K562 (cell line): ENCODE measurements around the gene CYP26A1. TPM values are rescaled to one million over a fixed set of nuclear protein-coding genes. Genes with fewer than 3 reads are reported as not detected.

Source experiments
- DIDO1 ChIP-seq: fragments of 450-650 bp; IDR thresholded peaks from 2 replicates; pipeline ENCODE4 v1.6.1; 2016; ENCODE audit warnings: low read depth, missing biosample characterization, missing genetic modification characterization
- MGA ChIP-seq: fragments of 450-650 bp; IDR thresholded peaks from 2 replicates; pipeline ENCODE4 v1.6.1; 2016; ENCODE audit warnings: mild to moderate bottlenecking, moderate library complexity
- NCOA6 ChIP-seq: fragments of 450-650 bp; IDR thresholded peaks from 2 replicates; pipeline ENCODE4 v1.6.1; 2017; ENCODE audit warnings: mild to moderate bottlenecking
- NFE2L1 ChIP-seq: fragments of 450-650 bp; IDR thresholded peaks from 2 replicates; pipeline ENCODE4 v1.6.1; 2016; ENCODE audit warnings: missing genetic modification characterization, low read depth, mild to moderate bottlenecking, missing compliant biosample characterization, moderate library complexity, borderline replicate concordance
- RFX5 ChIP-seq: IDR thresholded peaks from 2 replicates; pipeline ENCODE4 v1.6.1; 2011; ENCODE audit warnings: low read depth, mild to moderate bottlenecking, improper control_type of control experiment, low read length
- STAT6 ChIP-seq: sonication (generic); formaldehyde crosslinking; IDR thresholded peaks from 2 replicates; pipeline ENCODE4 v1.8.1; 2023; ENCODE audit warnings: mild to moderate bottlenecking, missing genetic modification reagents
- THRA ChIP-seq: fragments of 450-650 bp; IDR thresholded peaks from 2 replicates; pipeline ENCODE4 v1.6.1; 2017; ENCODE audit warnings: mild to moderate bottlenecking, moderate library complexity
- ZBTB1 ChIP-seq: sonication (generic); formaldehyde crosslinking; IDR thresholded peaks from 2 replicates; pipeline ENCODE4 v1.8.1; 2023; ENCODE audit warnings: missing genetic modification reagents, low read depth, mild to moderate bottlenecking, borderline replicate concordance
- ZNF121 ChIP-seq: sonication (generic); formaldehyde crosslinking; conservative IDR thresholded peaks from 2 replicates; pipeline ENCODE4 v1.8.0; 2022; ENCODE audit warnings: missing genetic modification reagents
- ZNF134 ChIP-seq: fragments of 250-450 bp; sonication (Bioruptor Pico); conservative IDR thresholded peaks from 2 replicates; pipeline ENCODE4 v1.4.0; 2020
- ZNF146 ChIP-seq: IDR thresholded peaks from one replicate; pipeline ENCODE4 v1.6.1; 2018; ENCODE audit warnings: missing compliant biosample characterization; ENCODE audit not compliant: unreplicated experiment
- ZNF41 ChIP-seq: fragments of 250-450 bp; sonication (Bioruptor Pico); conservative IDR thresholded peaks from 2 replicates; pipeline ENCODE4 v1.4.0; 2020; ENCODE audit warnings: mild to moderate bottlenecking
- polyA plus RNA-seq, 8 experiments: library from polyadenylated mRNA; depleted of rRNA in 4 of 8; stranded (reverse) in 5 of 8; unstranded in 3 of 8; fragments of >200 nt; fragmentation: Nextera tagmentation in 2 of 8; fragmentation: Illumina TruSeq in 1 of 8; extraction: Ambion mirVana in 2 of 8; extraction: Trizol in 1 of 8; gene quantifications; 2 replicates each; pipeline versions ENCODE4 v1.2.1 to v1.2.3, GENCODE V29; 2011 to 2014; ENCODE audit warnings: inconsistent platforms in 1 of 8, missing spikeins in 1 of 8
- total RNA-seq, 7 experiments: library from RNA; depleted of rRNA in 6 of 7; stranded (reverse); fragments of >200 nt in 6 of 7; fragmentation: Illumina TruSeq in 2 of 7; extraction: Trizol in 2 of 7; gene quantifications; 2 replicates each; pipeline versions ENCODE4 v1.2.1 to v1.2.3, GENCODE V29; 2011 to 2021; ENCODE audit warnings: low replicate concordance in 1 of 7

The CYP26A1 gene
- total and polyA plus RNA-seq, 9 of the 15 experiments (the other 6 are each of a cell fraction or from before 2014, with no cell fraction given), result 0.11 to 5.1 (median 1.6) TPM

GRCh38 chr10:93032809-93033137, 40.9 kb upstream of the CYP26A1 start (continued):
- no peak for TF ChIP-seq MGA
- TF ChIP-seq ZNF41, result no peak
- TF ChIP-seq RFX5, result no peak
- TF ChIP-seq ZBTB1 (CRISPR knock-in tag), result no peak
- TF ChIP-seq ZNF134 (CRISPR knock-in tag), result no peak
- TF ChIP-seq NCOA6, result no peak
- TF ChIP-seq STAT6 (CRISPR knock-in tag), result no peak
- no peak for TF ChIP-seq THRA
- no peak for TF ChIP-seq NFE2L1 (tag)
- no peak for TF ChIP-seq ZNF121 (CRISPR knock-in tag)
- TF ChIP-seq DIDO1 (tag), result no peak
- no peak for TF ChIP-seq ZNF146
